Smooth muscle cell of the brain vasculature (primary cell): ENCODE measurements around the gene KRTAP10-6.
"Not testable (repeated sequence)": the region's sequence is repeated elsewhere in the genome, so short reads cannot be mapped to it uniquely, and the experiment has no call there.

Experiments
- DNase-seq: peaks from one replicate; pipeline ENCODE4 v3.0.0-alpha.2; 2012; ENCODE audit warnings: low read depth, low spot score

Gene KRTAP10-6

GRCh38 chr21:44578371-44579055 lies 13.8 kb downstream of the KRTAP10-6 start:
- DNase-seq: no peak

DNA sequence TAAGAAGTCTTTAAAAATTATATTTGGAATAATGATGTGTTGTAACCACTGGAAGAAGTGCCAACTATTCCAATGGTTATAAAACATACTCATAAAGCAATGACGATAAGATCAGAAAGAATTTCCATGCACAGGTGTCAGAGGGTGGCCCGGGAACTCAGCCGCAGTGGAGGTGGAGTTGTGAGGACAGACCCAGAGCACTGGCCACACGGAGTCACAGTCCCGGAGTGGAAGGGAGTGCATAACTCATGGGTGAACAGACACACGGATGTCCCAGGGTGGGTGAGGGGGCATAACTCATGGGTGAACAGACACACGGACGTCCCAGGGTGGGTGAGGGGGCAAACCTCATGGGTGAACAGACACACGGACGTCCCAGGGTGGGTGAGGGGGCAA lies 16.3 kb downstream of the KRTAP10-6 start:
- DNase-seq: no peak

DNA sequence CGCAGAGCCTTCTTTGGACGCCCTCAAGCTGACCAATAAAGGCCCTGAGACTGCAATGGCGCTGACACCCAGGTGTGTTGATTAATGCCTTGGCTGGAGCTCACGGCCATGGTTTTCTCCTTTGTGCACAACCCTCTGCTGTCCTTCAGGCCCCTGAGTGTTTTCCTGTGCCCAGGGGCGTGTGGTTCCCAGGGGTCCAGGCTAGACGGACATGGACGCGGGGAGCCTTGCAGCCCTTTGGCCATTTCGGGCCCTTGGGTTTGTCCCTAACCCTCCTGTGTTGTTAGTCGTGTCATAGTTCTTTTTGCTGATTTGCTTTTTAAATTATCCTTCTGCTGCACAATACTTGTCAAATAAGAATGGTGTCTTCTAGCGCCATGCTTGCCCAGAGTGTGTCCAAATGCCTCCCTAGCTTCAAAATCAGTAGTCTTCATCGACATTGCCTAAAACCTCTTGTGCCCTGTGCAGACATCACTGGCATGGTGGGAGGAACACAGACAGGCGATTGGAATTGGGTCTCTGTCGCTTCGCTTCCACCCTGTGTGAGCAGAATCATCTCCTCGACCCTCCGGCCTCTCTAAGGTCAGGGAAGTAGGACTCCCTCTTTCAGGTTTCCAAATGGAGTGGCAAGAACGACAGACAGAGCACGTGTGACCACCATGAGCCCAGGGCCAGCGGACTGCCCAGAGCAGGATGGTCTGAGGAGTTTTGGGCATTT lies 16.8 kb downstream of the KRTAP10-6 start:
- DNase-seq: no peak

- DNase-seq: no peak
Measured at GRCh38 chr21:44574457-44575306, 17.6 kb downstream of the KRTAP10-6 start.

GRCh38 chr21:44573630-44574456 lies 18.5 kb downstream of the KRTAP10-6 start, which contains the start of gene KRTAP10-4:
TSS of gene KRTAP10-4 (plus strand) at chr21:44573729. CDS start at chr21:44573759, 30 bp downstream.
- DNase-seq: not testable (repeated sequence)

DNA sequence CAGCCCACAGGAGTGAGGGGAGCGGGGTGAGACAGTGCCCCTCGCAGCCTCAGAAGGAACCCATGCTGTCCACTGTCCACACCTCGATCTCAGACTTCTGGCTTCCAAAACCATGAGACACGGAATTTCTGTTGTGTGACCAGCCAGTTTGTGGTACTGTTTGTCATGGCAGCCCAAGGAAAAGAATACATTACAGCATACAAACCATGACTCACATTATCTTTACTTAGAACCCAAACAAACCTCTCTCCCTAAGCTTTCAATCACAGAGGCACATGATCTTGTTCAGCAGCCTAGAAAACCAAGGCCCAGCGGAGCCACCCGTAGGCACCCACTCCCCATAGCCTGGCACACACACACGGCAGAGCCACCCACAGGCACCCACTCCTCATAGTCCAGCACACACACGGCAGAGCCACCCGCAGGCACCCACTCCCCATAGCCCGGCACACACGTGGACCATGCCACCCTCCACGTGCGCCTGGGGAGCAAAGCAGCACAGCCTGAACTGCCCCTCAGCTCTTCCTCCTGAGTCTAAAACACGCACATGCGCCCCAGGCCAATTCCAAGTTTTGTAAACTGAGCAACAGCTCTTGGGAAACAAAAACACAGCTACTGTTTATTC lies 19.2 kb downstream of the KRTAP10-6 start:
- no peak for DNase-seq

GRCh38 chr21:44571844-44572782 lies 20.2 kb downstream of the KRTAP10-6 start:
- no peak for DNase-seq

DNA sequence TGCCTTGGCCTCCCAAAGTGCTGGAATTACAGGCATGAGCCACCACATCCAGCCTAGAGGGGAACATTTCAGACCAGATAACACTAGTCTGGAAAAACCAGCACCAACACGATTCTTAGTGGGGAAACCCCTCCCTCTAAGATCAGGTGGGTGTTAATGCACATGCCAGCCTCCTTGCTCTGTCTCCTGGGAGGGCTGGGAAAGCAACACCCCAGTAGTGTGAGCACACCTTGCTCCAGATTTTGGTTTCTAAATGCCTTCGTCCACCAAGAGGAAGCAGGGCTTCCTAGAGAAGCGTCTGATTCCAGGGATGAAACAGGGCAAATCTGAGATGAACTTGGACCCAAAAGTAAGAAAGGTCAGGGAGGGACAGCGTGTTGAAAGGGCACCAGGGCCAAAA lies 21.0 kb downstream of the KRTAP10-6 start:
- DNase-seq: no peak

- DNase-seq: no peak
Measured at GRCh38 chr21:44569861-44570517, 22.3 kb downstream of the KRTAP10-6 start.

GRCh38 chr21:44568667-44569556 lies 23.4 kb downstream of the KRTAP10-6 start:
- DNase-seq: no peak

GRCh38 chr21:44568261-44568660 lies 24.0 kb downstream of the KRTAP10-6 start:
- DNase-seq: no peak

GRCh38 chr21:44567481-44568171 lies 24.7 kb downstream of the KRTAP10-6 start:
- DNase-seq: no peak

GRCh38 chr21:44566403-44566802 lies 25.9 kb downstream of the KRTAP10-6 start:
- DNase-seq: no peak

- DNase-seq: no peak
Measured at GRCh38 chr21:44564886-44565598, 27.3 kb downstream of the KRTAP10-6 start.

DNA sequence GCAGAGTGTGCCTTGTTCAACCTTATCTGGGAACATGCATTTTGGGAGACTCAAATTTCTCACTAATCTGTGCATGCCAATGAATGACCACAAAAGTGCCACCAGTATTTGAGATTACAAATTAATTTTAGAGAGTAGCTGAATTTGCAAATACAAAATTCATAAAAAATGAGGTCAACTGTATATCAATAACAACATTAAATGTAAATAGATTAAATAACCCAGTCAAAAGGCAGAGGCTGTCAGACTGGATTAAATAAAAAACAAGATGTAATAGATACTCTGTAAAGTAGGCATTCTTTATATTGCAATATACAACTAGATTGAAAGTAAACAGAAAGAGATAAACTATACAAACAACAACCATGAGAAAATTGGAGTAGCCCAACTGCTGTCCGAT lies 28.2 kb downstream of the KRTAP10-6 start:
- no peak for DNase-seq

DNA sequence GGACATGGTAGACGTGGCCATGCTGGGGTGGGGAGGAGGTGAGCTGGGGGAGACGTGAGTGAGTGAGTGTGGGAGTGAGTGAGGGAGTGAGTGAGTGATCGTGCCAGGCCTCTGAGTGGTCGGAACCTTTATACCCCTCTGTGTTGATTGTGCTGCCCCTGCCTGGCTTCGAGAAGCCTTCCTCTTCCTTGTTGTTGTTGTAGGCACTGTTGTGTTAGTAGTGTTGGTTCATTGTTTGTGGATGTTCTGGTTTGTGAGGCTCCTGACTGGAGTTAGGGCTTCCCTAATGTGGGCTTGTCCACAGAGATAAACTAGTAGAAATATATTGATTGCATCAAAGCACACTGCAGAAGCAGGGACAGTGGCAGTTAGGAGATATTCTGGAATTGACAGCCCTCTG lies 33.6 kb downstream of the KRTAP10-6 start, which contains the start of gene KRTAP10-3:
Gene KRTAP10-3, minus strand, starts transcription at position 101 of the 400 bp plus-strand sequence. Its CDS starts 80 bp downstream, at position 21.
- no peak for DNase-seq

GRCh38 chr21:44558329-44558675 lies 34.0 kb downstream of the KRTAP10-6 start:
- not testable (repeated sequence) for DNase-seq
